K562 (cell line): Measurements from ENCODE around the gene CHMP2A. TPM values are rescaled to one million over a fixed set of nuclear protein-coding genes. Genes with fewer than 3 reads are reported as not detected.

Source experiments
- AFF1 ChIP-seq, 2 experiments: fragments of 450-650 bp; IDR thresholded peaks; 2 replicates each; pipeline ENCODE4 v1.6.1; 2018; ENCODE audit warnings: mild to moderate bottlenecking in 2 of 2, low read depth in 1 of 2; ENCODE audit not compliant: partially characterized antibody in 2 of 2
- ARHGAP35 ChIP-seq: fragments of 450-650 bp; IDR thresholded peaks from 2 replicates; pipeline ENCODE4 v1.6.1; 2018; ENCODE audit not compliant: partially characterized antibody
- DMBX1 ChIP-seq: fragments of 250-450 bp; sonication (Bioruptor Pico); IDR thresholded peaks from 2 replicates; pipeline ENCODE4 v1.8.0; 2022; ENCODE audit warnings: inconsistent platforms, mild to moderate bottlenecking, moderate library complexity, borderline replicate concordance
- E2F4 ChIP-seq: sonication (generic); formaldehyde crosslinking; IDR thresholded peaks from 2 replicates; pipeline ENCODE4 v1.8.0; 2022; ENCODE audit warnings: mild to moderate bottlenecking, low read depth, missing genetic modification reagents
- ETV5 ChIP-seq: sonication (generic); formaldehyde crosslinking; IDR thresholded peaks from 2 replicates; pipeline ENCODE4 v1.4.0; 2020; ENCODE audit warnings: low read depth, mild to moderate bottlenecking, missing genetic modification reagents
- HDAC1 ChIP-seq, 2 experiments: fragments of 450-650 bp; IDR thresholded peaks; 2 replicates each; pipeline ENCODE4 v1.6.1; 2016 to 2017; ENCODE audit warnings: inconsistent platforms in 1 of 2, mild to moderate bottlenecking in 1 of 2, moderate library complexity in 1 of 2
- MCM5 ChIP-seq: fragments of 450-650 bp; IDR thresholded peaks from 2 replicates; pipeline ENCODE4 v1.6.1; 2016; ENCODE audit warnings: low read depth
- MIER1 ChIP-seq: fragments of 450-650 bp; IDR thresholded peaks from 2 replicates; pipeline ENCODE4 v1.6.1; 2016; ENCODE audit warnings: antibody characterized with exemption, mild to moderate bottlenecking, low read depth
- RB1 ChIP-seq: fragments of 450-650 bp; IDR thresholded peaks from 2 replicates; pipeline ENCODE4 v1.6.1; 2017; ENCODE audit warnings: low read depth, mild to moderate bottlenecking
- SRSF1 ChIP-seq: fragments of 200-400 bp; formaldehyde crosslinking; IDR thresholded peaks from 2 replicates; pipeline ENCODE4 v1.6.1; 2017; ENCODE audit warnings: mild to moderate bottlenecking, low read depth, low read length, moderate library complexity
- TCF7L2 ChIP-seq: fragments of 150-350 bp; IDR thresholded peaks from 2 replicates; pipeline ENCODE4 v1.6.1; 2016; ENCODE audit warnings: low read depth, mild to moderate bottlenecking, low read length, moderate library complexity
- TFAP4 ChIP-seq: sonication (generic); formaldehyde crosslinking; IDR thresholded peaks from 2 replicates; pipeline ENCODE4 v1.8.0; 2022; ENCODE audit warnings: missing genetic modification reagents, mild to moderate bottlenecking, moderate library complexity, borderline replicate concordance
- ZBTB2 ChIP-seq: fragments of 450-650 bp; IDR thresholded peaks from 2 replicates; pipeline ENCODE4 v1.6.1; 2016; ENCODE audit warnings: antibody characterized with exemption
- ZBTB5 ChIP-seq: fragments of 450-650 bp; IDR thresholded peaks from 2 replicates; pipeline ENCODE4 v1.6.1; 2017; ENCODE audit warnings: antibody characterized with exemption
- ZFP1 ChIP-seq: fragments of 450-650 bp; formaldehyde crosslinking; IDR thresholded peaks from 2 replicates; pipeline ENCODE4 v1.4.0; 2020; ENCODE audit warnings: mild to moderate bottlenecking, mixed read lengths
- ZKSCAN1 ChIP-seq: fragments of 150-350 bp; IDR thresholded peaks from 2 replicates; pipeline ENCODE4 v1.6.1; 2016; ENCODE audit warnings: low read depth, low read length
- ZKSCAN8 ChIP-seq: fragments of 200-800 bp; sonication (Bioruptor generic); IDR thresholded peaks from 2 replicates; pipeline ENCODE4 v1.6.1; 2016; ENCODE audit warnings: missing genetic modification characterization, missing compliant biosample characterization
- polyA plus RNA-seq, 8 experiments: library from polyadenylated mRNA; depleted of rRNA in 4 of 8; stranded (reverse) in 5 of 8; unstranded in 3 of 8; fragments of >200 nt; fragmentation: Nextera tagmentation in 2 of 8; fragmentation: Illumina TruSeq in 1 of 8; extraction: Ambion mirVana in 2 of 8; extraction: Trizol in 1 of 8; gene quantifications; 2 replicates each; pipeline versions ENCODE4 v1.2.1 to v1.2.3, GENCODE V29; 2011 to 2014; ENCODE audit warnings: inconsistent platforms in 1 of 8, missing spikeins in 1 of 8
- total RNA-seq, 7 experiments: library from RNA; depleted of rRNA in 6 of 7; stranded (reverse); fragments of >200 nt in 6 of 7; fragmentation: Illumina TruSeq in 2 of 7; extraction: Trizol in 2 of 7; gene quantifications; 2 replicates each; pipeline versions ENCODE4 v1.2.1 to v1.2.3, GENCODE V29; 2011 to 2021; ENCODE audit warnings: low replicate concordance in 1 of 7

CHMP2A gene
- total and polyA plus RNA-seq, 9 of the 15 experiments (the other 6 are each of a cell fraction or from before 2014, with no cell fraction given): 57.6 to 159 (median 87.2) TPM

GRCh38 chr19:58543826-58544590, 10.9 kb downstream of the CHMP2A start, which contains the start of gene TRIM28 (continued):
- TF ChIP-seq AFF1 (IDR thresholded peaks at IDR 0.05; ENCODE audit: low read depth in 1 of 2, partially characterized antibody in 2 of 2) (no peak), TCF7L2 (no peak), HDAC1 (IDR thresholded peaks at IDR 0.05) (peak in 1 of 2 experiments; percentile 61; a peak in 1 of 4 replicates), ETV5 (CRISPR knock-in tag) (0 out of 2 replicates have a peak, but pooled peaks have one; percentile 33), ZKSCAN8 (CRISPR knock-in tag) (no peak), TFAP4 (CRISPR knock-in tag) (peak; percentile 79; the same call in 1 of the 2 replicates), MIER1 (no peak), RB1 (peak; percentile 97), SRSF1 (no peak), ZFP1 (no peak), ARHGAP35 (no peak), ZKSCAN1 (no peak), ZBTB5 (no peak), DMBX1 (CRISPR knock-in tag) (0 out of 2 replicates have a peak, but pooled peaks have one; percentile 38), E2F4 (CRISPR knock-in tag) (no peak), MCM5 (no peak), ZBTB2 (peak; percentile 84)
